Loucy (cell line): Measurements from ENCODE around the gene CSNK1G2.

Experiments used
- CTCF ChIP-seq: fragments of 200-600 bp; sonication (generic); conservative IDR thresholded peaks from 2 replicates; pipeline ENCODE4 v1.5.1; 2014; ENCODE audit warnings: mild to moderate bottlenecking, antibody characterized with exemption, low read length
- EZH2phosphoT487 ChIP-seq: fragments of 200-600 bp; IDR thresholded peaks from 2 replicates; pipeline ENCODE4 v1.6.1; 2018; ENCODE audit warnings: antibody characterized with exemption, mild to moderate bottlenecking, moderate library complexity, borderline replicate concordance

- TF ChIP-seq CTCF (no peak), EZH2phosphoT487 (no peak)
Observed at GRCh38 chr19:1975162-1975480, 34.1 kb downstream of the CSNK1G2 start.
